GM10266 (cell line): ENCODE data around the gene IQSEC1.

ENCODE experiments used
- DNase-seq: peaks from one replicate; pipeline ENCODE4 v3.0.0; 2012; ENCODE audit errors: extremely low spot score
- CTCF ChIP-seq: IDR thresholded peaks from 2 replicates; pipeline ENCODE4 v1.5.1; 2012; ENCODE audit warnings: mild to moderate bottlenecking, low read depth; ENCODE audit not compliant: control insufficient read depth, insufficient read depth; ENCODE audit errors: missing control alignments

IQSEC1 gene

GRCh38 chr3:13015286-13016082, 57.7 kb downstream of the IQSEC1 start:
- no peak for DNase-seq
- no peak for TF ChIP-seq CTCF

- no peak for DNase-seq
Measured at GRCh38 chr3:13014755-13015285, 58.4 kb downstream of the IQSEC1 start.

GRCh38 chr3:13013994-13014754, 59.1 kb downstream of the IQSEC1 start:
- DNase-seq, result no peak
- TF ChIP-seq CTCF, result no peak

More at GRCh38 chr3:13014755-13015285, 58.4 kb downstream of the IQSEC1 start:
- TF ChIP-seq CTCF, result no peak

GRCh38 chr3:13013566-13013965, 59.7 kb downstream of the IQSEC1 start:
- no peak for TF ChIP-seq CTCF

GRCh38 chr3:13013151-13013561, 60.1 kb downstream of the IQSEC1 start:
- no peak for DNase-seq
- TF ChIP-seq CTCF, result peak; percentile 9

More at GRCh38 chr3:13013566-13013965, 59.7 kb downstream of the IQSEC1 start:
- DNase-seq, result no peak

- no peak for TF ChIP-seq CTCF
- DNase-seq, result no peak
Measured at GRCh38 chr3:13012221-13012691, 61.0 kb downstream of the IQSEC1 start.

GRCh38 chr3:13011573-13012220, 61.5 kb downstream of the IQSEC1 start:
- no peak for TF ChIP-seq CTCF
- DNase-seq, result peak; percentile 81
